Cardiac muscle cell (in vitro differentiated cells and primary cell): Measurements from ENCODE around the gene OR2L5. TPM values are rescaled to one million over a fixed set of nuclear protein-coding genes. Genes with fewer than 3 reads are reported as not detected.

Experiments used
- DNase-seq, 2 donors: peaks; one replicate each; pipeline versions ENCODE4 v3.0.0 to v3.0.0-alpha.2; 2010 to 2017; ENCODE audit warnings: low read depth in 1 of 2, low spot score in 1 of 2
- H3K27ac ChIP-seq: fragments of 200-600 bp; sonication (generic); 2 replicates; pipeline ENCODE4 v1.5.1; 2016
- H3K27me3 ChIP-seq: fragments of 200-600 bp; sonication (generic); 2 replicates; pipeline ENCODE4 v1.6.0; 2016; ENCODE audit warnings: control low read depth
- H3K36me3 ChIP-seq: fragments of 200-600 bp; sonication (generic); 2 replicates; pipeline ENCODE4 v1.5.1; 2016; ENCODE audit warnings: control low read depth
- H3K4me1 ChIP-seq: fragments of 200-600 bp; sonication (generic); 2 replicates; pipeline ENCODE4 v1.8.1; 2017; ENCODE audit warnings: low read depth, mild to moderate bottlenecking, mixed run types
- H3K4me3 ChIP-seq: fragments of 200-600 bp; sonication (generic); 2 replicates; pipeline ENCODE4 v1.5.1; 2016; ENCODE audit warnings: mild to moderate bottlenecking
- H3K9me3 ChIP-seq: fragments of 200-600 bp; sonication (generic); 2 replicates; pipeline ENCODE4 v1.5.1; 2017; ENCODE audit warnings: low read depth, mild to moderate bottlenecking, control low read depth
- polyA plus RNA-seq: library from polyadenylated mRNA; unstranded; fragments of >200 nt; fragmentation: Nextera tagmentation; extraction: Ambion mirVana; gene quantifications from 2 replicates; pipeline ENCODE4 v1.2.1, GENCODE V29; 2016
- total RNA-seq: library from RNA; depleted of rRNA; stranded (reverse); fragments of >200 nt; gene quantifications from 2 replicates; pipeline ENCODE4 v1.2.3, GENCODE V29; 2016
- TF ChIP-seq, protein P1 (sequence below): IDR thresholded peaks from 2 replicates; pipeline ENCODE4 v1.5.1; 2012; ENCODE audit warnings: low read depth, mild to moderate bottlenecking, low read length

OR2L5 gene
- total and polyA plus RNA-seq, 2 experiments from 2014 or later, result not detected

DNA sequence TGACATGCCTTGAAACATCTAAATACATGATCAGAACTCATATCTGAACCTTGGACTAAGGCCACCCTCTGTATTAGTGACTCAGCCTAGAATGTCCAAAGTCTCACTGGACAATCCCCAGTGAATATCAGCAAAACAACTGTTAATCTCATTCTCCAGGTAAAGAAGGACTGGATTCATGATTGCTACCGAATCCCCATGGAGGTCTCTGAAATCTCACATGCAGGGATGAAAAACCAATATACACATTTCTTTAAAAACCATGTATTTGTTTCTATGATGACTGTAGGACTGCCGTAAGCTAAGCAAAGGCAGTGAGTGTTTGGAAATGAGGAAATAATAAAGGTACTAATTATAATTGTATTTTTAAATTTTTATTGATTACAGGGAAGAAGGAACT, 33.1 kb downstream of the OR2L5 start, which contains the start of gene OR2L3:
TSS of gene OR2L3 (plus strand) at position 301 of the 400 bp plus-strand sequence. CDS start 13,846 bp downstream, outside the sequence.
- Histone ChIP-seq H3K4me1 (no peaks in the 10 kb centered on the region), H3K27ac (no peak within 1 kb of the TSS), H3K4me3 (no peak within 1 kb of the TSS), H3K9me3 (peaks cover 2% of the 10 kb centered on the region), H3K27me3 (no peaks in the 10 kb centered on the region), H3K36me3 (no peaks in the 10 kb centered on the region)
- TF ChIP-seq, protein P1, sequence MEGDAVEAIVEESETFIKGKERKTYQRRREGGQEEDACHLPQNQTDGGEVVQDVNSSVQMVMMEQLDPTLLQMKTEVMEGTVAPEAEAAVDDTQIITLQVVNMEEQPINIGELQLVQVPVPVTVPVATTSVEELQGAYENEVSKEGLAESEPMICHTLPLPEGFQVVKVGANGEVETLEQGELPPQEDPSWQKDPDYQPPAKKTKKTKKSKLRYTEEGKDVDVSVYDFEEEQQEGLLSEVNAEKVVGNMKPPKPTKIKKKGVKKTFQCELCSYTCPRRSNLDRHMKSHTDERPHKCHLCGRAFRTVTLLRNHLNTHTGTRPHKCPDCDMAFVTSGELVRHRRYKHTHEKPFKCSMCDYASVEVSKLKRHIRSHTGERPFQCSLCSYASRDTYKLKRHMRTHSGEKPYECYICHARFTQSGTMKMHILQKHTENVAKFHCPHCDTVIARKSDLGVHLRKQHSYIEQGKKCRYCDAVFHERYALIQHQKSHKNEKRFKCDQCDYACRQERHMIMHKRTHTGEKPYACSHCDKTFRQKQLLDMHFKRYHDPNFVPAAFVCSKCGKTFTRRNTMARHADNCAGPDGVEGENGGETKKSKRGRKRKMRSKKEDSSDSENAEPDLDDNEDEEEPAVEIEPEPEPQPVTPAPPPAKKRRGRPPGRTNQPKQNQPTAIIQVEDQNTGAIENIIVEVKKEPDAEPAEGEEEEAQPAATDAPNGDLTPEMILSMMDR, result no peak
- no peak for DNase-seq

DNA sequence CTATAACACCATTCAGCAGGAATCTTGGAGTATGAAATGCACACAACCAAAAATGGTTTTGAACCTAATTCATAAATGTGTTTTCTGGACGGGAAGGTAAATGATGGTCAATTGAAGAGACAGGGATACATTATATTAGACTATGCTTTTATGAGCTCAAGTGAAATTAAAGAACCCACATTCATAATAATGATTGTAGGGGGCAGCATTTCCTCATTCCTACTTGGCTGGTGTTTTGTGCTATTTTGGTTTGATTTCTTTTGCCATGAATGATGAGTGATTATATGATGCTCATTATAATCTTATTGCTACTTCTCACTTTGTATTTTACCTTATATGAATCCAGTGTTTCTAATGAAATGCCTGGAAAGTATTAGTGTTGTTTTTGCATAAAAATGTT, 33.5 kb downstream of the OR2L5 start:
- H3K4me1 ChIP-seq, result no peaks in the 10 kb centered on the region
- no peak overlapping the region for H3K4me3 ChIP-seq
- no peak overlapping the region for H3K27ac ChIP-seq
- H3K36me3 ChIP-seq, result no peaks in the 10 kb centered on the region
- H3K27me3 ChIP-seq, result no peaks in the 10 kb centered on the region
- H3K9me3 ChIP-seq, result peaks cover 2% of the 10 kb centered on the region
- TF ChIP-seq, protein P1, result no peak
- DNase-seq, result no peak

DNA sequence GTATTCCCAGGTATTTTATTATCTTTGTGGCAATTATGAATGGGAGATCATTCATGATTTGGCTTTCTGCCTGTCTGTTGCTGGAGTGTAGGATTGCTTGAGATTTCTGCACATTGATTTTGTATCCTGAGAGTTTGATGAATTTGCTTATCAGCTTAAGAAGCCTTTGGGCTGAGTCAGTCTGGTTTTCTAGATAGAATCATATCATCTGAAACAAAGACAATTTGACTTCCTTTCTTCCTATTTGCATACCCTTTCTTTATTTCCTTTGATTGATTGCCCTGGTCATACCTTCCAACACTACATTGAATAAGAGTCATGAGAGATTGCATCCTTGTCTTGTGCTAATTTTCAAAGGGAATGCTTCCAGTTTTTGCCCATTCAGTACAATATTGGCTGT, 41.2 kb downstream of the OR2L5 start:
- TF ChIP-seq, protein P1, result no peak
- no peaks in the 10 kb centered on the region for H3K36me3 ChIP-seq
- no peak for DNase-seq
- no peak overlapping the region for H3K27ac ChIP-seq
- H3K4me3 ChIP-seq, result no peak overlapping the region
- peaks cover 2% of the 10 kb centered on the region for H3K9me3 ChIP-seq
- H3K27me3 ChIP-seq, result no peaks in the 10 kb centered on the region
- H3K4me1 ChIP-seq, result no peaks in the 10 kb centered on the region

DNA sequence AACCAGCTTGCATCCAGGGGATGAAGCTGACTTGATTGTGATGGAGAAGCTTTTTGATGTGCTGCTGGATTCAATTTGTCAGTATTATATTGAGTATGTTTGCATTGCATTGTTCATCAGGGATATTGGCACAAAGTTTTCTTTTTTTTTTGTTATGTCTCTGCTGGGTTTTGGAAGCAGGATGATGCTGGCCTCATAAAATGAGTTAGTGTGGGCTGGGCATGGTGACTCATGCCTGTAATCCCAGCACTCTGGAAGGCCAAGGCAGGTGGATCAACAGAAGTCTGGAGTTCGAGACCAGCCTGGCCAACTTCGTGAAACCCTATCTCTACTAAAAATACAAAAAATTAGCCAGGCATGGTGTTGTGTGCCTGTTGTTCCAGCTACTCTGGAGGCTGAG, 41.8 kb downstream of the OR2L5 start:
- no peak overlapping the region for H3K27ac ChIP-seq
- peaks cover 2% of the 10 kb centered on the region for H3K9me3 ChIP-seq
- H3K27me3 ChIP-seq, result no peaks in the 10 kb centered on the region
- no peaks in the 10 kb centered on the region for H3K36me3 ChIP-seq
- H3K4me3 ChIP-seq, result no peak overlapping the region
- TF ChIP-seq, protein P1, result no peak
- DNase-seq, result no peak
- H3K4me1 ChIP-seq, result no peaks in the 10 kb centered on the region

DNA sequence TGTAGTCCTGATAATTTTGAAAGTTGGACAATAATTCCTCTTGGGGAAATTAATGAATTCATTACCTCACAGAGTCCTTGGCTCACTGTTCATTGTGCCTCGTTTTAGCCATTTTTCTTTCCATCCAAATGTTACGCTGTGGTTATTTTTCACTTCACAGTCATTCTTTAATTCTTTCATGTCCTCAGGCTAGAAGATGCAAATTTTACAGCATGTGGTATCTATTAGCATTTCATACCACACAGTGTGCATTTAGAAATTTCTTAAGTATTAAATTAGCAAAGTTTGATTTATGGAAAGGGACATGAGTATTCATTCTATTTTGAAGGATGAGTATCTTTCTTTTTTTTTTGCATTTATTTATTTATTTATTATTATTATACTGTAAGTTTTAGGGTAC, 51.6 kb downstream of the OR2L5 start:
- no peak overlapping the region for H3K27ac ChIP-seq
- H3K9me3 ChIP-seq, result no peaks in the 10 kb centered on the region
- TF ChIP-seq, protein P1, result no peak
- H3K36me3 ChIP-seq, result no peaks in the 10 kb centered on the region
- no peak overlapping the region for H3K4me3 ChIP-seq
- DNase-seq, result no peak
- no peaks in the 10 kb centered on the region for H3K27me3 ChIP-seq
- no peaks in the 10 kb centered on the region for H3K4me1 ChIP-seq

DNA sequence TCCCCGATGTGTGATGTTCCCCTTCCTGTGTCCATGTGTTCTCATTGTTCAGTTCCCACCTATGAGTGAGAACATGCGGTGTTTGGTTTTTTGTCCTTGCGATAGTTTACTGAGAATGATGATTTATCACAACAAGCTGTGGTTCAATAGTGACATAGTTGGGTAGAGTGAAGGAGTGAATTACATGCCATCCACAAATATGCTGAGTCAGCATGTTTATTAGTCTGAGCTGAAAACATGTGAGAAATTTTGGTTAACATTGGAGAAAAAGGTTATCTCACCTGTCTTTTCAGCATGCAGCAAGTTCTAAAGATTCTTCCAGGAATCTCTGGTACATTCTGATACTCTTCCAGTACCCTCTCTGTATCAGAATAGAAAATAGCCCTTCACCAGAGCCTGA, 52.1 kb downstream of the OR2L5 start:
- H3K27me3 ChIP-seq, result no peaks in the 10 kb centered on the region
- H3K36me3 ChIP-seq, result no peaks in the 10 kb centered on the region
- TF ChIP-seq, protein P1, result no peak
- DNase-seq, result no peak
- H3K4me3 ChIP-seq, result no peak overlapping the region
- H3K27ac ChIP-seq, result no peak overlapping the region
- no peaks in the 10 kb centered on the region for H3K4me1 ChIP-seq
- no peaks in the 10 kb centered on the region for H3K9me3 ChIP-seq
